ENCODE results near the gene LIMA1.

LIMA1 gene

GRCh38 chr12:50246873-50247612 is 36.3 kb downstream of the LIMA1 start:
- no peaks in the 10 kb centered on the region for H4K20me1 ChIP-seq (ENCODE audit: insufficient read depth, low read length)
- no peaks in the 10 kb centered on the region for H3F3A ChIP-seq (ENCODE audit: insufficient read depth, low read length)
- no peaks in the 10 kb centered on the region for H3K79me2 ChIP-seq (ENCODE audit: low read length)
- no peaks in the 10 kb centered on the region for H3K4me1 ChIP-seq (ENCODE audit: low read length)
- no peak overlapping the region for H3K27ac ChIP-seq (ENCODE audit: low read length)
- no peak overlapping the region for H2AFZ ChIP-seq (ENCODE audit: low read length)
- H3K4me2 ChIP-seq (ENCODE audit: low read depth, low read length): no peak overlapping the region
- H3K9me2 ChIP-seq (replicated peaks; ENCODE audit: insufficient read depth, low read length): no peaks in the 10 kb centered on the region
- H3K9ac ChIP-seq (ENCODE audit: low read length): no peak overlapping the region
- no peaks in the 10 kb centered on the region for H3K36me3 ChIP-seq (replicated peaks; ENCODE audit: insufficient read depth, low read length)
- H3K4me3 ChIP-seq (ENCODE audit: low read length): no peak overlapping the region
- no peaks in the 10 kb centered on the region for H3K9me3 ChIP-seq (replicated peaks; ENCODE audit: insufficient read depth, low read length)
- TF ChIP-seq EZH2 (optimal IDR thresholded peaks at IDR 0.05; ENCODE audit: low read depth, low read length): no peak
- TF ChIP-seq, protein P1, sequence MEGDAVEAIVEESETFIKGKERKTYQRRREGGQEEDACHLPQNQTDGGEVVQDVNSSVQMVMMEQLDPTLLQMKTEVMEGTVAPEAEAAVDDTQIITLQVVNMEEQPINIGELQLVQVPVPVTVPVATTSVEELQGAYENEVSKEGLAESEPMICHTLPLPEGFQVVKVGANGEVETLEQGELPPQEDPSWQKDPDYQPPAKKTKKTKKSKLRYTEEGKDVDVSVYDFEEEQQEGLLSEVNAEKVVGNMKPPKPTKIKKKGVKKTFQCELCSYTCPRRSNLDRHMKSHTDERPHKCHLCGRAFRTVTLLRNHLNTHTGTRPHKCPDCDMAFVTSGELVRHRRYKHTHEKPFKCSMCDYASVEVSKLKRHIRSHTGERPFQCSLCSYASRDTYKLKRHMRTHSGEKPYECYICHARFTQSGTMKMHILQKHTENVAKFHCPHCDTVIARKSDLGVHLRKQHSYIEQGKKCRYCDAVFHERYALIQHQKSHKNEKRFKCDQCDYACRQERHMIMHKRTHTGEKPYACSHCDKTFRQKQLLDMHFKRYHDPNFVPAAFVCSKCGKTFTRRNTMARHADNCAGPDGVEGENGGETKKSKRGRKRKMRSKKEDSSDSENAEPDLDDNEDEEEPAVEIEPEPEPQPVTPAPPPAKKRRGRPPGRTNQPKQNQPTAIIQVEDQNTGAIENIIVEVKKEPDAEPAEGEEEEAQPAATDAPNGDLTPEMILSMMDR (IDR thresholded peaks at IDR 0.05; ENCODE audit: low read length): no peak
- TF ChIP-seq EZH2phosphoT487 (IDR thresholded peaks at IDR 0.05; ENCODE audit: low read length): no peak
- no peaks in the 10 kb centered on the region for H3K27me3 ChIP-seq (replicated peaks; ENCODE audit: insufficient read depth, low read length)
- no peak for DNase-seq

DNA sequence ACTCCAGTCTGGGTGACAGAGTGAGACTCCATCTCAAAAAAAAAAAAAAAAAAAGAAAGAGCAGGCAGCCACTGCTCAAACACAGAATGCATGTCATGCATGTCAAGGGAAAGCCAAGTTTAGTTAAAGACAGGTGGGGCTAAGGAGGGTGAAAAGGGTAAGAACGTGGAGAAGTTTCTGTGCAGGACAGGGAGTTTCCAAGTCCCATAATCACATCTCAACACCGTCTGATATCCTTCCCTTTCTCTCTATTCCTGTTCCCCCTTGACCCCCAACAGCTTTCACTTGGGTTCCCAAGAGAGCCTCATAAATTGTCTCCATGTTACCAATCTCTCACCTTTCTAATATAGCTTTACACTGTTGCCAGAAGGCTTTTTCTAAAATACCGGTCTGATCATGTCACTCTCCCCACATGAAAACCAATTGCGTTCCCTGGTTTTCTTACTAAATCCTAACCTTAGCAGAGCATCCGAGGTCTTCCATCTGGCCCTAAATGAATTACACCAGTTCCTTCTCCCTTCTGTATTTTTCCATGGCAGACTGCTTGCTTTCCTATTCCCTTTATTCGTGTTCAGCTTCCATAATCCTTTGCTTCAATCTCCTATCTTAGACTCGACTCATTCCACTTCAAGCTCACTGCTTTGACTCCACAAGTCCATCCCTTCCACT is 37.0 kb downstream of the LIMA1 start:
- Histone ChIP-seq H3K27me3 (replicated peaks; ENCODE audit: insufficient read depth, low read length) (no peaks in the 10 kb centered on the region), H3K9me2 (replicated peaks; ENCODE audit: insufficient read depth, low read length) (no peaks in the 10 kb centered on the region), H3K4me1 (ENCODE audit: low read length) (0 out of 2 replicates have a peak, but pooled peaks cover under 1% of the 10 kb centered on the region), H4K20me1 (ENCODE audit: insufficient read depth, low read length) (no peaks in the 10 kb centered on the region), H3K4me3 (ENCODE audit: low read length) (no peak overlapping the region), H3K9me3 (replicated peaks; ENCODE audit: insufficient read depth, low read length) (no peaks in the 10 kb centered on the region), H3K79me2 (ENCODE audit: low read length) (no peaks in the 10 kb centered on the region), H3K36me3 (replicated peaks; ENCODE audit: insufficient read depth, low read length) (no peaks in the 10 kb centered on the region), H3K4me2 (ENCODE audit: low read depth, low read length) (no peak overlapping the region), H3F3A (ENCODE audit: insufficient read depth, low read length) (no peaks in the 10 kb centered on the region), H3K27ac (ENCODE audit: low read length) (no peak overlapping the region), H2AFZ (ENCODE audit: low read length) (no peak overlapping the region), H3K9ac (ENCODE audit: low read length) (no peak overlapping the region)
- no peak for DNase-seq
- TF ChIP-seq, protein P1 (IDR thresholded peaks at IDR 0.05; ENCODE audit: low read length): no peak
- TF ChIP-seq EZH2phosphoT487 (IDR thresholded peaks at IDR 0.05; ENCODE audit: low read length) (no peak), EZH2 (optimal IDR thresholded peaks at IDR 0.05; ENCODE audit: low read depth, low read length) (no peak)

- Histone ChIP-seq H3K4me3 (ENCODE audit: low read length) (no peak overlapping the region), H4K20me1 (ENCODE audit: insufficient read depth, low read length) (no peaks in the 10 kb centered on the region), H3K27me3 (replicated peaks; ENCODE audit: insufficient read depth, low read length) (no peaks in the 10 kb centered on the region), H3K27ac (ENCODE audit: low read length) (no peak overlapping the region), H3F3A (ENCODE audit: insufficient read depth, low read length) (no peaks in the 10 kb centered on the region), H2AFZ (ENCODE audit: low read length) (no peak overlapping the region), H3K79me2 (ENCODE audit: low read length) (no peaks in the 10 kb centered on the region), H3K9ac (ENCODE audit: low read length) (no peak overlapping the region), H3K36me3 (replicated peaks; ENCODE audit: insufficient read depth, low read length) (no peaks in the 10 kb centered on the region), H3K4me2 (ENCODE audit: low read depth, low read length) (no peak overlapping the region), H3K9me3 (replicated peaks; ENCODE audit: insufficient read depth, low read length) (no peaks in the 10 kb centered on the region), H3K9me2 (replicated peaks; ENCODE audit: insufficient read depth, low read length) (no peaks in the 10 kb centered on the region), H3K4me1 (ENCODE audit: low read length) (0 out of 2 replicates have a peak, but pooled peaks cover 5% of the 10 kb centered on the region)
- TF ChIP-seq, protein P1 (IDR thresholded peaks at IDR 0.05; ENCODE audit: low read length): no peak
- TF ChIP-seq EZH2 (optimal IDR thresholded peaks at IDR 0.05; ENCODE audit: low read depth, low read length) (no peak), EZH2phosphoT487 (IDR thresholded peaks at IDR 0.05; ENCODE audit: low read length) (no peak)
- DNase-seq: no peak
Observed at GRCh38 chr12:50243507-50243906, 39.8 kb downstream of the LIMA1 start.

Data from MM.1S (cell line).